Chondrocyte (in vitro differentiated cells): Measurements from ENCODE around the gene ARAP2. TPM values are rescaled to one million over a fixed set of nuclear protein-coding genes. Genes with fewer than 3 reads are reported as not detected.

Source experiments
- DNase-seq: peaks from one replicate; pipeline ENCODE4 v3.0.0; 2021; ENCODE audit warnings: mixed read lengths, low spot score
- H3K27ac Mint-ChIP-seq: one replicate; pipeline ENCODE4 v1.8.0; 2021; ENCODE audit warnings: mild to moderate bottlenecking, moderate library complexity, mixed read lengths; ENCODE audit not compliant: unreplicated experiment
- H3K27me3 Mint-ChIP-seq: 2 replicates; pipeline ENCODE4 v1.8.0; 2021; ENCODE audit warnings: low read depth, mixed read lengths
- H3K36me3 Mint-ChIP-seq: 2 replicates; pipeline ENCODE4 v1.8.0; 2021; ENCODE audit warnings: low read depth, mixed read lengths
- H3K4me1 Mint-ChIP-seq: 2 replicates; pipeline ENCODE4 v1.8.0; 2021; ENCODE audit warnings: low read depth, mild to moderate bottlenecking, mixed read lengths
- H3K4me3 Mint-ChIP-seq: one replicate; pipeline ENCODE4 v1.8.0; 2021; ENCODE audit warnings: mild to moderate bottlenecking, moderate library complexity, mixed read lengths; ENCODE audit not compliant: unreplicated experiment
- H3K9me3 Mint-ChIP-seq: 2 replicates; pipeline ENCODE4 v1.8.0; 2021; ENCODE audit warnings: low read depth, mixed read lengths
- total RNA-seq: library from RNA; stranded (reverse); gene quantifications from 3 replicates; pipeline ENCODE4 v1.2.1, GENCODE V29; 2021
- TF ChIP-seq, protein P1 (sequence below): fragments of 200-600 bp; sonication (generic); IDR thresholded peaks from 2 replicates; pipeline ENCODE4 v1.5.0; 2021; ENCODE audit warnings: antibody characterized with exemption, mild to moderate bottlenecking, moderate library complexity

ARAP2 gene
- total RNA-seq, 1 donor from 2014 or later = 1.6 TPM

DNA sequence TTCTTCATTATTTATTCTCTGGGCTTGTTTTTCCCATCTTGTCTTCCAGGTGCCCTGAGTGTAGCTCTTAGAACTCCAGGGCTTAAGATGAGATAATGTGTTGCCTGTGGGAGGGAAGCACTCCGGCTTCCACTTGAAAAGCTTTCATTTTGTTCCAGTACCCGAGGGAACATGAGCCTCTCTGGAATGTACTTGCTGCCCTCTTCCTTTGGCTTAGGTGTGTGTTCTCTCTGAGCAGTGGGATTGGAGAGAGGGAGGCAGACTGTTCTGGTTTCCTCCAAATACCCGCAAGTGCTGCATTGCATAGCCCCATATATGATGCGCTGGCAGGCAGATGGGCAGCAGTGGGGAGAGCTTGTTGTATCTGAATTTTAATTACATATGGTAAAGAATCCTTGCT, 36.2 kb upstream of the ARAP2 start:
- TF ChIP-seq, protein P1, sequence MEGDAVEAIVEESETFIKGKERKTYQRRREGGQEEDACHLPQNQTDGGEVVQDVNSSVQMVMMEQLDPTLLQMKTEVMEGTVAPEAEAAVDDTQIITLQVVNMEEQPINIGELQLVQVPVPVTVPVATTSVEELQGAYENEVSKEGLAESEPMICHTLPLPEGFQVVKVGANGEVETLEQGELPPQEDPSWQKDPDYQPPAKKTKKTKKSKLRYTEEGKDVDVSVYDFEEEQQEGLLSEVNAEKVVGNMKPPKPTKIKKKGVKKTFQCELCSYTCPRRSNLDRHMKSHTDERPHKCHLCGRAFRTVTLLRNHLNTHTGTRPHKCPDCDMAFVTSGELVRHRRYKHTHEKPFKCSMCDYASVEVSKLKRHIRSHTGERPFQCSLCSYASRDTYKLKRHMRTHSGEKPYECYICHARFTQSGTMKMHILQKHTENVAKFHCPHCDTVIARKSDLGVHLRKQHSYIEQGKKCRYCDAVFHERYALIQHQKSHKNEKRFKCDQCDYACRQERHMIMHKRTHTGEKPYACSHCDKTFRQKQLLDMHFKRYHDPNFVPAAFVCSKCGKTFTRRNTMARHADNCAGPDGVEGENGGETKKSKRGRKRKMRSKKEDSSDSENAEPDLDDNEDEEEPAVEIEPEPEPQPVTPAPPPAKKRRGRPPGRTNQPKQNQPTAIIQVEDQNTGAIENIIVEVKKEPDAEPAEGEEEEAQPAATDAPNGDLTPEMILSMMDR = no peak
- no peaks in the 10 kb centered on the region for H3K36me3 Mint-ChIP-seq
- H3K27ac Mint-ChIP-seq = no peak overlapping the region
- no peaks in the 10 kb centered on the region for H3K27me3 Mint-ChIP-seq
- peaks cover 9% of the 10 kb centered on the region for H3K4me1 Mint-ChIP-seq
- DNase-seq = no peak
- H3K9me3 Mint-ChIP-seq = no peaks in the 10 kb centered on the region
- H3K4me3 Mint-ChIP-seq = no peak overlapping the region

DNA sequence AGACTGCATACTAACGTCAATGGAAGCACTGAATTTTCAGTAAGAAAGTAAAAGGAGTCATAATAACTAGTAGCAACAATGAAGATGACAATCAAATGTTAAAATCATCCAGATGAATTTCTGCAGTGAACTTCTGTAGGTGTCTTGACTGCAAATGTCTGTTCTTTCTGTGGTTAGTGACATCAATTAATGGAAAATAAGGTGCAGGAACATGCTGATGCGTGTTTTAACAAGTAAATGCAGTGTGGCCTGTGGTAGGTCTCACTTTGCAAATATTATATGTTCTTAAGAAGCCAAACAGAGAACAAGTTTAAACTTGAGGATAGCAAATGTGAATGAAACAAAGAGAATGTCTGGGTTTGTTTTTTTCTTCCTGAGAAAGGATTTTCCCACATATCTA, 34.5 kb upstream of the ARAP2 start:
- Mint-ChIP-seq H3K27me3 (no peaks in the 10 kb centered on the region), H3K9me3 (no peaks in the 10 kb centered on the region), H3K27ac (no peak overlapping the region), H3K36me3 (no peaks in the 10 kb centered on the region), H3K4me3 (no peak overlapping the region), H3K4me1 (peaks cover 3% of the 10 kb centered on the region)
- TF ChIP-seq, protein P1 = no peak
- DNase-seq = no peak

DNA sequence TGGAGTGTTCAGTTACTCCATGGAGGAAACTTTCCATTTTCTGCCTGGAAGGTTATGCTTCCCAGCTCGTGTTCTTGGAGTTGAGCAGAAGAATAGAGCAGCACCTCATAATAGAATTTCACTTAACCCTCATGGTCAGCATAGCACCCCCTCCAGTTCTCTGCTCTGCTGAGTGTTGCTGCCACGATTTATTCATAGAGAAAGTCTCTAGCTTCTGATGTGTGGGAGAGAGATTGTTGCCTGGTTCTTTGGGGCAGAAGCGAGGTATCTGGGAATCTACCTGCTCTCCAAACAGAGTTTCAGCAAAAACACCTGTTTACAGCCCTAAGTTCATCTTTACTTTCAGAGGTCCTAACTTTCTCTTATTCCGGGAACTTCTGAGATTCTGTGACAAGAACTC, 33.2 kb upstream of the ARAP2 start:
- no peak overlapping the region for H3K27ac Mint-ChIP-seq
- H3K36me3 Mint-ChIP-seq = no peaks in the 10 kb centered on the region
- peaks cover 3% of the 10 kb centered on the region for H3K4me1 Mint-ChIP-seq
- H3K9me3 Mint-ChIP-seq = no peaks in the 10 kb centered on the region
- H3K27me3 Mint-ChIP-seq = no peaks in the 10 kb centered on the region
- TF ChIP-seq, protein P1 = no peak
- H3K4me3 Mint-ChIP-seq = no peak overlapping the region
- no peak for DNase-seq

DNA sequence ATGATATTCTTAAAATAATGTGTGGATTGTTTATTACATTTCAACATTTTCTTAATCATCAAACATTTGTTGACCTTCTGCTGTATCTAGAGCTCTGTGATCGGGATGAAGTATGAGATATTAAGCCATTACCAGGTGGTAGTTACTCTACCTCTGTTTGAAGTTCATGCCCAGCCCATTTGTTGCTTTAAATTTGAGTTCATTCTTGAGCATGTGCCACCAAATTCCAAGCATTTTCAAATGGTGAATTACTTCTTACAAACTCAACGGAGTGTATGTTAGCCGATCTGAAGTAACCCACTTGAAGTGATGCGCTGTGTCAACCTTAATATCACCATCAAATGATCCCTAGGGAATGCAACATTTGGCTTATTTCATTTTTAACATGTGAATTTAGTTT, 29.8 kb upstream of the ARAP2 start:
- Mint-ChIP-seq H3K9me3 (no peaks in the 10 kb centered on the region), H3K4me1 (no peaks in the 10 kb centered on the region), H3K4me3 (no peak overlapping the region), H3K27me3 (no peaks in the 10 kb centered on the region), H3K36me3 (no peaks in the 10 kb centered on the region), H3K27ac (no peak overlapping the region)
- TF ChIP-seq, protein P1 = no peak
- DNase-seq = no peak

DNA sequence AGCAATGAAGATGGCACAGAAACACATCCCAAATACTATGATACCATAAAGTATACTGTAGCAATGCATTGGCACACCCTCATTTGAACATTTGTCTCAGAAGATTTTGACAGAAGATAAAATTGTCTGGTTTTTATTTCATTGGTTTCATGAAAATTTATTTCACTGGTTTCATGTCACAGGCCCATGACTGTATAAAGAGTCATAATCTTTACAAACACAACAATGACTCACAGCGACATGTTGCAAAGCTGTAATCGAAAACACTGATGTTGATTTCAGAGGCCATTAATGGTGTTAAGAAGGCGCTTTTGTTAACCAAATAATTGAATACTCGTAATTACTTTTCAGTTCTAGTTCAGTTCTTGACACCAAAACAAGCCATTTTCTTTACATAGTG, 29.0 kb upstream of the ARAP2 start:
- H3K4me1 Mint-ChIP-seq = no peaks in the 10 kb centered on the region
- TF ChIP-seq, protein P1 = no peak
- H3K4me3 Mint-ChIP-seq = no peak overlapping the region
- no peaks in the 10 kb centered on the region for H3K36me3 Mint-ChIP-seq
- no peak for DNase-seq
- no peaks in the 10 kb centered on the region for H3K9me3 Mint-ChIP-seq
- no peak overlapping the region for H3K27ac Mint-ChIP-seq
- H3K27me3 Mint-ChIP-seq = no peaks in the 10 kb centered on the region
